Lower leg skin (tissue), 4 donors: Measurements from ENCODE around the gene DAAM1. TPM values are rescaled to one million over a fixed set of nuclear protein-coding genes. Genes with fewer than 3 reads are reported as not detected.

ENCODE experiments used
- DNase-seq, 2 donors: peaks; one replicate each; pipeline ENCODE4 v3.0.0-alpha.2; 2019; ENCODE audit warnings: low spot score in 2 of 2
- H3K4me3 ChIP-seq: fragments of 200-600 bp; sonication (generic); 2 replicates; pipeline ENCODE4 v1.5.1; 2017; ENCODE audit warnings: mild to moderate bottlenecking, low read depth; ENCODE audit not compliant: poor library complexity, severe bottlenecking
- CTCF ChIP-seq, 3 donors: fragments of 450-650 bp; IDR thresholded peaks; one replicate each; pipeline ENCODE4 v1.5.1; 2016; ENCODE audit warnings: antibody characterized with exemption in 3 of 3, mild to moderate bottlenecking in 3 of 3, moderate library complexity in 2 of 3
- POLR2A ChIP-seq, 2 donors: fragments of 450-650 bp; IDR thresholded peaks; one replicate each; pipeline ENCODE4 v1.6.1; 2016 to 2017; ENCODE audit warnings: antibody characterized with exemption in 2 of 2, mild to moderate bottlenecking in 1 of 2, moderate library complexity in 1 of 2
- WGBS, 2 donors: methylation state at CpG; one replicate each; pipeline ENCODE4 v1.1.5; 2018; 5-methylcytosine and 5-hydroxymethylcytosine counted together
- intact Hi-C: fragments of 100-400 bp; cut with DNase I; formaldehyde crosslinking; loops from one replicate; pipeline ENCODE4 v1.15.0; 2023; ENCODE audit warnings: low total_unique reads
- total RNA-seq, 4 donors: library from RNA; depleted of rRNA; stranded (reverse); fragments of >200 nt; gene quantifications; one replicate each; pipeline ENCODE4 v1.1.0, GENCODE V29; 2016

DAAM1 gene
- total RNA-seq, 4 donors from 2014 or later = 155 to 194 (median 183) TPM

GRCh38 chr14:59306775-59307174 lies 118.3 kb downstream of the DAAM1 start:
- no peak overlapping the region for H3K4me3 ChIP-seq
- TF ChIP-seq POLR2A (IDR thresholded peaks at IDR 0.05) = no peak
- no peak for TF ChIP-seq CTCF (IDR thresholded peaks at IDR 0.05)
- intact Hi-C loops = no loop called here
- 64 to 68% methylated on average over 1 of the region's 1 CpG for WGBS, 2 donors
- DNase-seq = no peak

GRCh38 chr14:59308086-59308485 lies 119.6 kb downstream of the DAAM1 start:
- intact Hi-C loops = no loop called here
- DNase-seq = no peak

GRCh38 chr14:59308673-59309072 lies 120.2 kb downstream of the DAAM1 start:
- H3K4me3 ChIP-seq = no peak overlapping the region
- DNase-seq = no peak
- 27 to 42% methylated on average over 1 of the region's 1 CpG for WGBS, 2 donors
- TF ChIP-seq CTCF (IDR thresholded peaks at IDR 0.05) (no peak), POLR2A (IDR thresholded peaks at IDR 0.05) (no peak)
- intact Hi-C loops = no loop called here

More at GRCh38 chr14:59308086-59308485, 119.6 kb downstream of the DAAM1 start:
- TF ChIP-seq POLR2A (IDR thresholded peaks at IDR 0.05) (no peak), CTCF (IDR thresholded peaks at IDR 0.05) (no peak)
- H3K4me3 ChIP-seq = no peak overlapping the region

- 82 to 85% methylated on average over 7 of the region's 7 CpGs for WGBS, 2 donors
- intact Hi-C loops = no loop called here
- no peak for TF ChIP-seq POLR2A (IDR thresholded peaks at IDR 0.05)
- no peak for TF ChIP-seq CTCF (IDR thresholded peaks at IDR 0.05)
- no peak for DNase-seq
- H3K4me3 ChIP-seq = no peak overlapping the region
Measured at GRCh38 chr14:59309291-59309900, 120.9 kb downstream of the DAAM1 start.

GRCh38 chr14:59310633-59311032 lies 122.2 kb downstream of the DAAM1 start:
- no peak for DNase-seq
- intact Hi-C loops = no loop called here
- WGBS, 2 donors = 54 to 71% methylated on average over 3 of the region's 3 CpGs
- TF ChIP-seq POLR2A (IDR thresholded peaks at IDR 0.05) = no peak
- TF ChIP-seq CTCF (IDR thresholded peaks at IDR 0.05) = no peak
- H3K4me3 ChIP-seq = no peak overlapping the region

- WGBS, 2 donors = 92 to 96% methylated on average over 3 of the region's 3 CpGs
- no peak overlapping the region for H3K4me3 ChIP-seq
- DNase-seq = no peak
- intact Hi-C loops = no loop called here
- TF ChIP-seq CTCF (IDR thresholded peaks at IDR 0.05) = no peak
- no peak for TF ChIP-seq POLR2A (IDR thresholded peaks at IDR 0.05)
Measured at GRCh38 chr14:59311723-59312122, 123.3 kb downstream of the DAAM1 start.
